Activated CD4-positive, alpha-beta T cell treated with anti-CD3 and anti-CD28 coated beads, Interleukin-2, amount 10 ng/mL, durations not matched to agents 7 days and 5 days (primary cell): ENCODE results near the gene EFNA3. TPM values are rescaled to one million over a fixed set of nuclear protein-coding genes. Genes with fewer than 3 reads are reported as not detected.

ENCODE experiments used
- CTCF ChIA-PET: fragments of 350-600 bp; sonication (Branson Sonifier 250); formaldehyde crosslinking; loops from one replicate; lab custom pipeline; 2021; ENCODE audit warnings: antibody characterized with exemption; lab: Charles Lee
- POLR2A ChIA-PET: fragments of 350-600 bp; sonication (Branson Sonifier 250); formaldehyde crosslinking; loops from one replicate; lab custom pipeline; 2021; ENCODE audit warnings: antibody characterized with exemption; lab: Charles Lee
- DNase-seq: peaks from one replicate; pipeline ENCODE4 v3.0.0-alpha.2; 2020
- H3K27ac Mint-ChIP-seq: one replicate; pipeline ENCODE4 v1.8.0; 2021; ENCODE audit warnings: mild to moderate bottlenecking, moderate library complexity, mixed read lengths
- H3K27me3 Mint-ChIP-seq: one replicate; pipeline ENCODE4 v1.8.0; 2021; ENCODE audit warnings: mixed read lengths
- H3K36me3 Mint-ChIP-seq: one replicate; pipeline ENCODE4 v1.8.0; 2021; ENCODE audit warnings: low read depth, mixed read lengths
- H3K4me1 Mint-ChIP-seq: one replicate; pipeline ENCODE4 v1.8.0; 2021; ENCODE audit warnings: mixed read lengths
- H3K4me3 Mint-ChIP-seq: one replicate; pipeline ENCODE4 v1.8.0; 2021; ENCODE audit warnings: mild to moderate bottlenecking, moderate library complexity, mixed read lengths
- H3K9me3 Mint-ChIP-seq: one replicate; pipeline ENCODE4 v1.8.0; 2021; ENCODE audit warnings: mixed read lengths
- total RNA-seq, 2 experiments: library from RNA; stranded (reverse); gene quantifications; one replicate each; pipeline ENCODE4 v1.2.3, GENCODE V29; 2021

The EFNA3 gene
- total RNA-seq, 2 experiments from 2014 or later = 2.3 to 2.7 TPM

- H3K4me3 Mint-ChIP-seq = peak overlapping the region; percentile 16
- H3K36me3 Mint-ChIP-seq = peaks cover 7% of the 10 kb centered on the region
- H3K4me1 Mint-ChIP-seq = peaks cover 59% of the 10 kb centered on the region
- DNase-seq = no peak
- peaks cover 54% of the 10 kb centered on the region for H3K27me3 Mint-ChIP-seq
- no peaks in the 10 kb centered on the region for H3K9me3 Mint-ChIP-seq
- ChIA-PET POLR2A (no interaction called here), CTCF (interaction anchor here (1.0 kb wide), 1 partner anchor 18 kb away, joined by 4 read pairs; no protein-coding TSS in a partner anchor)
- no peak overlapping the region for H3K27ac Mint-ChIP-seq
These were observed 3.8 kb downstream of the EFNA3 start for GRCh38 chr1:155082301-155083051.

- CTCF ChIA-PET = interaction anchor here (1.0 to 3.0 kb wide), 3 partner anchors 15 to 86 kb away, joined by 3 to 15 read pairs (median 4); no protein-coding TSS in a partner anchor
- no peak overlapping the region for H3K4me3 Mint-ChIP-seq
- H3K27me3 Mint-ChIP-seq = peaks cover 49% of the 10 kb centered on the region
- no peaks in the 10 kb centered on the region for H3K9me3 Mint-ChIP-seq
- peaks cover 53% of the 10 kb centered on the region for H3K4me1 Mint-ChIP-seq
- peaks cover 7% of the 10 kb centered on the region for H3K36me3 Mint-ChIP-seq
- POLR2A ChIA-PET = no interaction called here
- no peak overlapping the region for H3K27ac Mint-ChIP-seq
- DNase-seq = no peak
These were observed 4.5 kb downstream of the EFNA3 start for GRCh38 chr1:155083052-155083541.

- Mint-ChIP-seq H3K36me3 (peaks cover 7% of the 10 kb centered on the region), H3K4me1 (peaks cover 48% of the 10 kb centered on the region), H3K9me3 (no peaks in the 10 kb centered on the region), H3K4me3 (peak overlapping the region; percentile 79), H3K27me3 (peaks cover 43% of the 10 kb centered on the region), H3K27ac (peak overlapping the region; percentile 89)
- CTCF ChIA-PET = interaction anchor here (0.6 to 3.1 kb wide), 35 partner anchors 9 to 1065 kb away, joined by 3 to 39 read pairs (median 5); partner anchors contain the start of genes ADAM15, DPM3, FLAD1 and KRTCAP2
- DNase-seq = peak; percentile 60
- POLR2A ChIA-PET = interaction anchor here (1.0 kb wide), 2 partner anchors 89 to 101 kb away, joined by 3 read pairs; partner anchors contain the start of genes FLAD1 and KRTCAP2
These were observed 5.5 kb downstream of the EFNA3 start for GRCh38 chr1:155083865-155084721.

- Mint-ChIP-seq H3K36me3 (peaks cover 4% of the 10 kb centered on the region), H3K27me3 (peaks cover 34% of the 10 kb centered on the region), H3K27ac (peak overlapping the region; percentile 89), H3K4me1 (peaks cover 40% of the 10 kb centered on the region), H3K9me3 (no peaks in the 10 kb centered on the region), H3K4me3 (peak overlapping the region; percentile 79)
- DNase-seq = peak; percentile 94
- CTCF ChIA-PET = interaction anchor here (0.7 to 3.1 kb wide), 59 partner anchors 9 to 1066 kb away, joined by 3 to 39 read pairs (median 5); partner anchors contain the start of genes ADAM15, CKS1B, DPM3 and FLAD1
- POLR2A ChIA-PET = interaction anchor here (0.6 to 1.0 kb wide), 4 partner anchors 28 to 102 kb away, joined by 3 read pairs; partner anchors contain the start of genes ADAM15, FLAD1 and KRTCAP2
These were observed 6.3 kb downstream of the EFNA3 start for GRCh38 chr1:155084722-155085503.

- peaks cover 39% of the 10 kb centered on the region for H3K4me1 Mint-ChIP-seq
- peaks cover 31% of the 10 kb centered on the region for H3K27me3 Mint-ChIP-seq
- DNase-seq = peak; percentile 74
- POLR2A ChIA-PET = interaction anchor here (0.7 to 1.0 kb wide), 2 partner anchors 29 to 102 kb away, joined by 3 read pairs; partner anchors contain the start of gene FLAD1
- CTCF ChIA-PET = interaction anchor here (0.5 to 3.1 kb wide), 53 partner anchors 10 to 1066 kb away, joined by 3 to 39 read pairs (median 5); partner anchors contain the start of genes ADAM15, CKS1B, FLAD1 and KRTCAP2
- peaks cover 4% of the 10 kb centered on the region for H3K36me3 Mint-ChIP-seq
- no peaks in the 10 kb centered on the region for H3K9me3 Mint-ChIP-seq
- H3K4me3 Mint-ChIP-seq = peak overlapping the region; percentile 79
- H3K27ac Mint-ChIP-seq = peak overlapping the region; percentile 89
These were observed 7.0 kb downstream of the EFNA3 start for GRCh38 chr1:155085504-155086127.

GRCh38 chr1:155086128-155086741 lies 7.6 kb downstream of the EFNA3 start:
- Mint-ChIP-seq H3K9me3 (no peaks in the 10 kb centered on the region), H3K4me1 (peaks cover 38% of the 10 kb centered on the region), H3K27ac (peak overlapping the region; percentile 73), H3K27me3 (peaks cover 28% of the 10 kb centered on the region), H3K4me3 (peak overlapping the region; percentile 79), H3K36me3 (peaks cover 4% of the 10 kb centered on the region)
- ChIA-PET CTCF (interaction anchor here (0.6 to 3.1 kb wide), 17 partner anchors 11 to 882 kb away, joined by 3 to 39 read pairs (median 11); partner anchors contain the start of genes ADAM15 and KRTCAP2), POLR2A (no interaction called here)
- peak; percentile 80 for DNase-seq

GRCh38 chr1:155086856-155087535 lies 8.4 kb downstream of the EFNA3 start:
- ChIA-PET CTCF (interaction anchor here (0.6 to 3.1 kb wide), 7 partner anchors 11 to 883 kb away, joined by 3 to 39 read pairs (median 18); partner anchors contain the start of gene KRTCAP2), POLR2A (no interaction called here)
- Mint-ChIP-seq H3K36me3 (no peaks in the 10 kb centered on the region), H3K4me1 (peaks cover 38% of the 10 kb centered on the region), H3K9me3 (no peaks in the 10 kb centered on the region), H3K27ac (no peak overlapping the region), H3K4me3 (no peak overlapping the region), H3K27me3 (peaks cover 22% of the 10 kb centered on the region)
- no peak for DNase-seq

- peak; percentile 84 for DNase-seq
- Mint-ChIP-seq H3K4me3 (no peak overlapping the region), H3K36me3 (no peaks in the 10 kb centered on the region)
These were observed 12.7 kb downstream of the EFNA3 start for GRCh38 chr1:155091071-155092051.

GRCh38 chr1:155092131-155092530 lies 13.5 kb downstream of the EFNA3 start:
- peaks cover 8% of the 10 kb centered on the region for H3K4me1 Mint-ChIP-seq

More at GRCh38 chr1:155091071-155092051, 12.7 kb downstream of the EFNA3 start:
- Mint-ChIP-seq H3K4me1 (peaks cover 9% of the 10 kb centered on the region), H3K9me3 (no peaks in the 10 kb centered on the region), H3K27ac (no peak overlapping the region), H3K27me3 (peaks cover 18% of the 10 kb centered on the region)
- ChIA-PET POLR2A (interaction anchor here (0.5 kb wide), 1 partner anchor 1092 kb away, joined by 4 read pairs; no protein-coding TSS in a partner anchor), CTCF (interaction anchor here (0.5 to 4.4 kb wide), 31 partner anchors 9 to 902 kb away, joined by 3 to 67 read pairs (median 4); partner anchors contain the start of genes DPM3, EFNA3, EFNA4 and KRTCAP2)

More at GRCh38 chr1:155092131-155092530, 13.5 kb downstream of the EFNA3 start:
- Mint-ChIP-seq H3K27me3 (peaks cover 19% of the 10 kb centered on the region), H3K9me3 (no peaks in the 10 kb centered on the region), H3K36me3 (no peaks in the 10 kb centered on the region), H3K4me3 (no peak overlapping the region), H3K27ac (no peak overlapping the region)
- DNase-seq = no peak
- ChIA-PET POLR2A (no interaction called here), CTCF (interaction anchor here (0.6 to 4.4 kb wide), 22 partner anchors 8 to 625 kb away, joined by 3 to 67 read pairs (median 5); partner anchors contain the start of genes DPM3, EFNA3, EFNA4 and KRTCAP2)
